SK-N-SH (cell line): ENCODE data around the gene SMYD3. TPM values are rescaled to one million over a fixed set of nuclear protein-coding genes. Genes with fewer than 3 reads are reported as not detected.

Experiments used
- CTCF ChIA-PET: fragments of 300-600, 350-600 bp; formaldehyde crosslinking; extraction: SDS; loops from one replicate; lab custom pipeline; 2021; lab: Yijun Ruan, JAX
- POLR2A ChIA-PET: fragments of 350-600 bp; sonication (Branson Sonifier 250); formaldehyde crosslinking; extraction: SDS; loops from one replicate; lab custom pipeline; 2020; ENCODE audit warnings: antibody characterized with exemption, inconsistent platforms; lab: Yijun Ruan, JAX
- DNase-seq: peaks from one replicate; pipeline ENCODE4 v3.0.0; 2012
- H2AFZ ChIP-seq: fragments of 200-600 bp; sonication (generic); 2 replicates; pipeline ENCODE4 v1.8.1; 2016; ENCODE audit warnings: antibody characterized with exemption, mild to moderate bottlenecking, low read depth
- H3F3A ChIP-seq: fragments of 200-600 bp; sonication (generic); replicated peaks from 2 replicates; pipeline ENCODE3; 2016; ENCODE audit warnings: antibody characterized with exemption, mild to moderate bottlenecking; ENCODE audit not compliant: insufficient read depth
- H3K27ac ChIP-seq, 2 experiments: fragments of 200-500 bp in 1 of 2; fragments of 200-600 bp in 1 of 2; sonication (Bioruptor generic) in 1 of 2; sonication (generic), shearing (Covaris generic) in 1 of 2; 2 replicates each; pipeline versions ENCODE4 v1.5.1 to v1.6.1; 2014 to 2016; ENCODE audit warnings: low read depth in 2 of 2, inconsistent platforms in 1 of 2, low read length in 1 of 2, mild to moderate bottlenecking in 1 of 2, mixed read lengths in 1 of 2
- H3K27me3 ChIP-seq: fragments of 200-600 bp; sonication (generic), shearing (Covaris generic); 2 replicates; pipeline ENCODE4 v1.6.1; 2016; ENCODE audit warnings: mixed run types; ENCODE audit not compliant: insufficient read depth
- H3K36me3 ChIP-seq, 2 experiments: fragments of 200-500 bp in 1 of 2; fragments of 200-600 bp in 1 of 2; sonication (Bioruptor generic) in 1 of 2; sonication (generic) in 1 of 2; replicated peaks in 1 of 2; 2 replicates each; pipeline versions ENCODE3 to v1.5.1; 2014 to 2016; ENCODE audit warnings: low read length in 1 of 2, mild to moderate bottlenecking in 1 of 2; ENCODE audit not compliant: insufficient read depth in 2 of 2, control insufficient read depth in 1 of 2
- H3K4me1 ChIP-seq, 2 experiments: fragments of 200-500 bp in 1 of 2; fragments of 200-600 bp in 1 of 2; sonication (Bioruptor generic) in 1 of 2; sonication (generic), shearing (Covaris generic) in 1 of 2; 2 replicates each; pipeline versions ENCODE4 v1.5.1 to v1.6.1; 2014 to 2016; ENCODE audit warnings: low read depth in 1 of 2, low read length in 1 of 2, mixed run types in 1 of 2; ENCODE audit not compliant: insufficient read depth in 2 of 2, control insufficient read depth in 1 of 2
- H3K4me2 ChIP-seq: fragments of 200-600 bp; sonication (generic), shearing (Covaris generic); 2 replicates; pipeline ENCODE4 v1.6.1; 2017; ENCODE audit warnings: mixed run types
- H3K4me3 ChIP-seq, 2 experiments: fragments of 200-500 bp in 1 of 2; fragments of 200-600 bp in 1 of 2; sonication (Bioruptor generic) in 1 of 2; sonication (generic), shearing (Covaris generic) in 1 of 2; 2 replicates each; pipeline versions ENCODE4 v1.5.1 to v1.8.1; 2014 to 2016; ENCODE audit warnings: low read depth in 2 of 2, inconsistent platforms in 1 of 2, low read length in 1 of 2, mild to moderate bottlenecking in 1 of 2, mixed read lengths in 1 of 2, moderate library complexity in 1 of 2
- H3K79me2 ChIP-seq: fragments of 200-600 bp; sonication (generic); 2 replicates; pipeline ENCODE4 v1.8.1; 2017; ENCODE audit warnings: mild to moderate bottlenecking; ENCODE audit not compliant: insufficient read depth
- H3K9ac ChIP-seq: fragments of 200-600 bp; sonication (generic); 2 replicates; pipeline ENCODE4 v1.6.1; 2017; ENCODE audit warnings: mixed run types
- H3K9me2 ChIP-seq: fragments of 200-600 bp; sonication (generic); 2 replicates; pipeline ENCODE4 v1.6.1; 2017; ENCODE audit warnings: mixed run types
- H3K9me3 ChIP-seq: fragments of 200-600 bp; sonication (generic); 2 replicates; pipeline ENCODE4 v1.6.1; 2017; ENCODE audit warnings: mixed run types, mild to moderate bottlenecking, moderate library complexity
- H4K20me1 ChIP-seq: fragments of 200-600 bp; sonication (generic); 2 replicates; pipeline ENCODE4 v1.6.1; 2017; ENCODE audit warnings: mild to moderate bottlenecking, mixed run types; ENCODE audit not compliant: insufficient read depth
- CTCF ChIP-seq: fragments of 200-600 bp; sonication (generic); IDR thresholded peaks from 2 replicates; pipeline ENCODE4 v1.6.1; 2017; ENCODE audit warnings: antibody characterized with exemption, mild to moderate bottlenecking, moderate library complexity
- EP300 ChIP-seq, 2 experiments: IDR thresholded peaks; 2 replicates each; pipeline versions ENCODE4 v1.4.0 to v1.6.1; 2012; ENCODE audit warnings: borderline replicate concordance in 1 of 2, low read depth in 1 of 2, low read length in 1 of 2
- FOXM1 ChIP-seq: IDR thresholded peaks from 2 replicates; pipeline ENCODE4 v1.4.0; 2012; ENCODE audit warnings: low read depth, mild to moderate bottlenecking
- GATA2 ChIP-seq: sonication (generic); formaldehyde crosslinking; IDR thresholded peaks from 2 replicates; pipeline ENCODE4 v1.5.0; 2020; ENCODE audit warnings: mild to moderate bottlenecking, missing genetic modification reagents
- JUND ChIP-seq: IDR thresholded peaks from 2 replicates; pipeline ENCODE4 v1.4.0; 2012
- MEF2A ChIP-seq: IDR thresholded peaks from 2 replicates; pipeline ENCODE4 v1.4.0; 2012; ENCODE audit warnings: low read depth, borderline replicate concordance
- NRF1 ChIP-seq: IDR thresholded peaks from 2 replicates; pipeline ENCODE4 v1.6.1; 2012; ENCODE audit warnings: low read depth, mild to moderate bottlenecking, low read length
- POLR2AphosphoS5 ChIP-seq: IDR thresholded peaks from 2 replicates; pipeline ENCODE4 v1.6.1; 2012; ENCODE audit warnings: low read depth, low read length
- RAD21 ChIP-seq: IDR thresholded peaks from 2 replicates; pipeline ENCODE4 v1.6.1; 2012; ENCODE audit warnings: mild to moderate bottlenecking, low read length
- RCOR1 ChIP-seq: fragments of 150-350 bp; IDR thresholded peaks from 2 replicates; pipeline ENCODE4 v1.6.1; 2017; ENCODE audit warnings: antibody characterized with exemption, low read length
- REST ChIP-seq: IDR thresholded peaks from 2 replicates; pipeline ENCODE4 v1.6.1; 2012; ENCODE audit warnings: mild to moderate bottlenecking, low read depth, low read length, moderate library complexity
- SIN3A ChIP-seq: IDR thresholded peaks from 2 replicates; pipeline ENCODE4 v1.6.1; 2012; ENCODE audit warnings: low read depth, mild to moderate bottlenecking, low read length, moderate library complexity, borderline replicate concordance
- TAF1 ChIP-seq: IDR thresholded peaks from 2 replicates; pipeline ENCODE4 v1.6.1; 2012; ENCODE audit warnings: low read depth, mild to moderate bottlenecking, low read length, moderate library complexity, borderline replicate concordance
- TCF12 ChIP-seq: IDR thresholded peaks from 2 replicates; pipeline ENCODE4 v1.4.0; 2012
- TEAD4 ChIP-seq: IDR thresholded peaks from 2 replicates; pipeline ENCODE4 v1.4.0; 2012; ENCODE audit warnings: mild to moderate bottlenecking, borderline replicate concordance; ENCODE audit not compliant: insufficient read depth
- USF2 ChIP-seq: fragments of 150-350 bp; IDR thresholded peaks from 2 replicates; pipeline ENCODE4 v1.6.1; 2017; ENCODE audit warnings: antibody characterized with exemption, low read length, low read depth, borderline replicate concordance
- WGBS: methylation state at CpG from one replicate; pipeline ENCODE4 v1.1.6; 2017; ENCODE audit warnings: low lambda C conversion rate; 5-methylcytosine and 5-hydroxymethylcytosine counted together
- polyA plus RNA-seq, 3 experiments: library from polyadenylated mRNA; depleted of rRNA; stranded (reverse); fragments of >200 nt; gene quantifications; 2 replicates each; pipeline ENCODE4 v1.2.3, GENCODE V29; 2012

Gene SMYD3
- polyA plus RNA-seq, 1 of the 3 experiments (the other 2 are of a cell fraction), result 31.4 TPM

- ChIA-PET CTCF (no interaction called here), POLR2A (no interaction called here)
- Histone ChIP-seq H3K79me2 (no peaks in the 10 kb centered on the region), H2AFZ (no peak overlapping the region), H3K9me3 (no peaks in the 10 kb centered on the region), H3K9ac (no peak overlapping the region), H3K27ac (no peak overlapping the region), H3K4me1 (no peaks in the 10 kb centered on the region), H3F3A (no peaks in the 10 kb centered on the region), H3K4me3 (no peak overlapping the region), H3K9me2 (no peaks in the 10 kb centered on the region), H3K27me3 (no peaks in the 10 kb centered on the region), H4K20me1 (no peaks in the 10 kb centered on the region), H3K4me2 (no peak overlapping the region), H3K36me3 (no peaks in the 10 kb centered on the region)
- TF ChIP-seq TCF12, result no peak
- WGBS, result 90% methylated on average over 6 of the region's 6 CpGs
- DNase-seq, result no peak
Measured at GRCh38 chr1:246020211-246020954, 486.7 kb downstream of the SMYD3 start.

- no peak overlapping the region for H3K27ac ChIP-seq
- H3K36me3 ChIP-seq, result no peaks in the 10 kb centered on the region
- POLR2A ChIA-PET, result no interaction called here
- H3F3A ChIP-seq, result no peaks in the 10 kb centered on the region
- no peak overlapping the region for H3K9ac ChIP-seq
- no peaks in the 10 kb centered on the region for H3K9me2 ChIP-seq
- no peak for DNase-seq
- H3K4me1 ChIP-seq, result no peaks in the 10 kb centered on the region
- no peak overlapping the region for H3K4me2 ChIP-seq
- CTCF ChIA-PET, result interaction anchor here (1.4 to 2.9 kb wide), 3 partner anchors 94 to 865 kb away, joined by 3 to 9 read pairs (median 7); no protein-coding TSS in a partner anchor
- no peak overlapping the region for H3K4me3 ChIP-seq
- H3K79me2 ChIP-seq, result no peaks in the 10 kb centered on the region
- H3K9me3 ChIP-seq, result no peaks in the 10 kb centered on the region
- no peak for TF ChIP-seq TCF12
- TF ChIP-seq FOXM1, result no peak
- no peak for TF ChIP-seq REST
- no peak for TF ChIP-seq MEF2A
- H3K27me3 ChIP-seq, result no peaks in the 10 kb centered on the region
- no peak overlapping the region for H2AFZ ChIP-seq
- H4K20me1 ChIP-seq, result no peaks in the 10 kb centered on the region
- 89% methylated on average over 4 of the region's 4 CpGs for WGBS
Measured at GRCh38 chr1:246018146-246018545, 488.9 kb downstream of the SMYD3 start.

GRCh38 chr1:246012341-246012740 lies 494.7 kb downstream of the SMYD3 start:
- DNase-seq, result peak; percentile 58
- Histone ChIP-seq H2AFZ (no peak overlapping the region), H4K20me1 (no peaks in the 10 kb centered on the region), H3K9me3 (no peaks in the 10 kb centered on the region), H3K27ac (no peak overlapping the region), H3K9me2 (no peaks in the 10 kb centered on the region), H3K79me2 (no peaks in the 10 kb centered on the region), H3K36me3 (no peaks in the 10 kb centered on the region), H3K4me2 (no peak overlapping the region), H3K27me3 (no peaks in the 10 kb centered on the region), H3K9ac (no peak overlapping the region), H3F3A (no peaks in the 10 kb centered on the region), H3K4me3 (no peak overlapping the region), H3K4me1 (no peaks in the 10 kb centered on the region)
- WGBS, result 41% methylated on average over 5 of the region's 5 CpGs
- POLR2A ChIA-PET, result no interaction called here
- CTCF ChIA-PET, result interaction anchor here (0.9 to 4.2 kb wide), 9 partner anchors 104 to 859 kb away, joined by 3 to 24 read pairs (median 6); partner anchors contain the start of gene KIF26B
- TF ChIP-seq JUND (no peak), RCOR1 (no peak), USF2 (no peak), TEAD4 (no peak), SIN3A (no peak), NRF1 (no peak), EP300 (IDR thresholded peaks at IDR 0.05; ENCODE audit: borderline replicate concordance in 1 of 2, low read depth in 1 of 2, low read length in 1 of 2) (no peak), GATA2 (CRISPR knock-in tag) (no peak), RAD21 (peak; percentile 87), TAF1 (no peak), CTCF (peak; percentile 68), POLR2AphosphoS5 (no peak)
